Measurements from ENCODE around the gene ADAMTSL3.
"Not testable (repeated sequence)": the region's sequence is repeated elsewhere in the genome, so short reads cannot be mapped to it uniquely, and the experiment has no call there.

ADAMTSL3 gene

DNA sequence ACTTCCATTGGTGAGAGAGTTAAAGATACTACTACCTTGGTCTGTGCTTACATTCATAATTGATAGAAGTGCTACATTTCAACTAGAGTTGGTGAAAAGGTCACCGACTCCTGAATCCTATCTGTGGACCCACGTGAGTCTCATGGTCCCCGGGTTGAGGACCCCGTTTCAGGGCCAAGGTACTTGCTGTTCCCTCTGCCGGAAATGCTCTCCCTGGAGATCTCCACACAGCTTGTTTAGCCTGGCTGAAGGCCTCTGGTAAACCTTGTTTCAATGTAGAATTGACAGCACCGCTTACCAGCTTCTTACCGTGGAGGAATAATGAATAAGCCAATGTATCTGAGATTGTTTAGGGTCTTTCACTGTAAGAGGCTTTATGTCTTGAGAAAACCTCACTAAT is 355.7 kb downstream of the ADAMTSL3 start:
- no peak for DNase-seq (ENCODE audit: low read depth in 2 of 3, low spot score in 2 of 3)

DNA sequence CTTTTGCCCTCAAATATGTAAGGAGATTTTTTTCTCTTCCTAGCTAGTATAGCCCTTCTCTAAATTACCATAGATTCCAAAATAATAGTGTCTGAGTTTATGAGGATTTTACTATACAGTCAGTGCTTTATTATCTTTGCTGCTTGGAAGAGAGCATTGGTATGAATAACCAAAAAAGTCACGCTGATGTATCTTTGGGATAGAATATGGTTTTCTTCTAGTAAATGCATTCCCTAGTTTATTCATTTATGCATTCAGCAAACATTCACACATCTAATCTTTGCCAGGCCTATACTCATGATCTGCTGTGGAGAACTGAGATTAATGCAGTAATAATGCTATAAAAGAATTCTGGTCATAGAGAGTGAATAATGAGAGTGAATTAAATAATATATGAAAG is 356.3 kb downstream of the ADAMTSL3 start:
- DNase-seq (ENCODE audit: low read depth in 2 of 3, low spot score in 2 of 3): no peak

DNA sequence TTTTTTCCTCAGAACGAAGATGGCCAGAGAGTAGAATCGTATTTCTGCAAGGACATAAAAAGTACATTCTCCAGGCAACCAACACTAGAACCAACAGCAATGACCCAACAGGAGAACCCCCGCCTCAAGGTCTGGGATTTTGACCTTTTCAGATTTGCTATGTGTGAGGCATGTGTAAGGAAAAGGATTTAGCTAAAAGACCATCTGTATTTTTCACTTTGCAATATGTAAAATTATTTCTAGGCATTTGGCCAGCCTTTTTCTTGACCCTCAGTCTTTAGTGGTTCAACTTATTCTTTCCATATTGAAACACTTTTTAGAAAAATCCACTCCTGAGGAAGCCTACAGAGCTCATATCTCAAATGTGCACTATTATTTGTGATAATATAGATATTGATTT is 362.4 kb downstream of the ADAMTSL3 start:
- DNase-seq (ENCODE audit: low read depth in 2 of 3, low spot score in 2 of 3): no peak

DNA sequence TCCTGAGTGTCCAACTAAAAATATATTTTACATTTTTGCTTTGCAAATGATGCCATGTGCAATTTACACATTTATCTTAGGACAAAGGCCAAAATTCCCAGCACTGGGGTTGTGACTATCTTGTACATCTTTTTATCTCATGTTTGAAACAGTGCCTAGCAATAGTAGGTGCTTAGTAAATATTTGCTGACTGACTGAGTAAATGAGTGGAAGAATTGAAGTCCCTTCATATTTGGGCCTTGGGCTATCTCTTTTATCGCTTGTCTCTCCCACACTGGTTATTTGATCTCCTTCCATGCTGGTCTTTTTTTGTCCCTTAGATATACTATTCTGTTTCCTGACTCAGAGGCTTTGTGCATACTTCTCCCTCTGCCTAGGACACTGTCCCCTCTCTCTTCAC is 368.6 kb downstream of the ADAMTSL3 start:
- no peak for DNase-seq (ENCODE audit: low read depth in 2 of 3, low spot score in 2 of 3)

DNA sequence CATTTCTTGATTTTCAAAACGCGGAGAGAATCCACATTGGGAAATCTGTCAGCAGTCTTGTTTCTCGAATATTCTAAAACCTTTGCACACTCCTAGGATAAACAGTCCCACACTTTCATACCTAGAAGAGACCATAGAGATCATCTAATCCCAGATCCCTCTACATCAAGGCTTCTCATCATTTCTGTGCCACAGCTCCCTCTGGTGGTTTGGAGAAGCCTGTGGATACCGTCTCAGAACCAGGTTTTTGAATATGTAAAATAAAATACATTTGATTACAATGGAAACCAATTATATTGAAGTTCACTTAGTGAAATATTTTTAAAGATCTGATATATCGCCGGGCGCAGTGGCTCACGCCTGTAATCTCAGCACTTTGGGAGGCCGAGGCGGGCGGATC is 369.7 kb downstream of the ADAMTSL3 start:
- DNase-seq (ENCODE audit: low read depth in 2 of 3, low spot score in 2 of 3): no peak

DNA sequence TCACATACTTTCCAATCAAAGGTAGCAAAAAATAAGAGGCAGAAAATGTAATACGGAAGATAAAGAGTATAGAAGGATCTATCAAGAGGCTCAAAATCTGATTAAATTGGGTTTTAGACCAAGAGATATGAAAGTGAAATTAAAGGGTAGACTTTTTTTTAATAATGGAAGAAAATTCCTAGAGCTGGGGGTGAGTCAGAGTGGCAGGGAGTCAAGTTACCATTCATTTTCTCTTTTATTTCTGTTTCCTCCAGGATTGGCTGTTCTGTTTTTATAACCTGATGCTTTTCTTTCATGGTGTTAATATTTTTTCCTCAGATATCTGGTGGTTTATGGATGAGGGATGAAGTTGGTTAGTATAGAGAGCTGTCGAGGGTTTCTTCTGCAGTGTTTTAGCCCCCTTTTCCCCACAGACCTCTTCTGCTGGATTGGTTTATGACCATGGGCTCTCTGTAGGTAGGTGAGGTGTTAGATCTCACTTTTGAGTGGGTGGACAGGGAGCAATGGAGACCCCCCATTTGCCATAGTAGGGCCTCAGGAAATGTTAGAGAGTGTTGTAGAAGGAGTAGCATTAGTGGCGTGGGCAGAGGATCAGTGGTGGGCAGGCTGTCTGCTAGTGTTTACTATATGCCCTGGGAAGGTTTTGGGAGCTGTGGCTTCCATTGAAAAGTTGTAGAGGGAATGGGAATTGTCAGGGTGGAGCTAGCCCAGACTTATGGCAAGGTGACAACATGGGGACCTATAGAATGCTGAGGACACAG is 380.1 kb downstream of the ADAMTSL3 start:
- DNase-seq (ENCODE audit: low read depth in 2 of 3, low spot score in 2 of 3): no peak

DNA sequence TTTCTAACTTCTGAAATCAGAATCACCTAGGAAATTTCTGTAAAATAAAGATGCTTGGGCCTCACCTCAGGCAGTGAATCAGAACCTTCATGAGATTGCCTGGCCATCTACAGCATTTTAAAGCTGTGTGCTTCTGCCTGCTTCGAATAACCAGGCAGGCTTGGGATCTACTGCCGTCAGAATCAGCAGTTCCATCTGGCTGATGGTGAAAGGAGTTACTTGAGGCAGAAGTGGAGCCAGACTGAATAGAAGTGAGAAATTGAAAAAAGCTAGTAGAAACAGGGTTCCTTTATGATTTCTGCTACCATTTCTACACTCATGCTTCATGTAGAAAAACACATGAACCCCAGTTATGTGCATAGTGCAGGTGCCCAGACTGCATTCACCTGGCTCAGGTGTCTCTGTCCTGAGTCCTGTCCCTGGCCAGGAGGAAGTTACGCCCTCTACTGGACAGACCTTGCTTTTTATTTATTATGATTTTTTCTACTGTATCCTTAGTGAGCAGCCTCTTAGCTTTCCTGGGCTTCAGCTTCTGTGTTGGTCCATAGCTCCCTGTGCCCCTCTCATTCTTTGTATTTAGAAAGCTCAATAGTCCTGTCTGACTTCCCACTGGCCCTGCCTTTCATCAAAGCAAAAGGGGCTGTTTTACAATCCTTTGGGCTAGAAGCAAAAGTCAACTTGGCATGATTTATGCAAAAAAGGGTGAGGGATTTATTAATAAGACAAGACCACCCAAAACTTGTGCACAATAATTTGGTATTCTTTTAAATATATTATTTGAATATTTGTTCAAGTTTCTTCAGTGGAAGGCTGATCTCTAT is 380.9 kb downstream of the ADAMTSL3 start:
- DNase-seq (ENCODE audit: low read depth in 2 of 3, low spot score in 2 of 3): no peak

DNA sequence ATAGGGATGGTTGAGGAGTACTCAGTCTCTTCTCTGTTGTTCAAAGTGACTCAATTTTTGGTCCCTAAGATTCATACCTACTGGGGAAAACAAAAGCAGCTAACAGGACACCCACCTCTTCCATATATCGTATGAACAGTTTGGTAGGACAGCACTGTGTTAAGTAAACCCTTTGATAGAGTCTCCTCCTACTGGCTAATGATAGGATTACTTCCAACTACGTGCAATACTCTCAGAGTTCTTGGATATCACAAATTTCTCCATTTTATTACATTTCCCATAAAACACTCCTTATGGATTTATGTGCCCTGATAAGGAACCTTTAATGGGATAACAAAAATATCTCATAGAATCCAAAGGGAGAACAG is 381.5 kb downstream of the ADAMTSL3 start:
- no peak for DNase-seq (ENCODE audit: low read depth in 2 of 3, low spot score in 2 of 3)

DNA sequence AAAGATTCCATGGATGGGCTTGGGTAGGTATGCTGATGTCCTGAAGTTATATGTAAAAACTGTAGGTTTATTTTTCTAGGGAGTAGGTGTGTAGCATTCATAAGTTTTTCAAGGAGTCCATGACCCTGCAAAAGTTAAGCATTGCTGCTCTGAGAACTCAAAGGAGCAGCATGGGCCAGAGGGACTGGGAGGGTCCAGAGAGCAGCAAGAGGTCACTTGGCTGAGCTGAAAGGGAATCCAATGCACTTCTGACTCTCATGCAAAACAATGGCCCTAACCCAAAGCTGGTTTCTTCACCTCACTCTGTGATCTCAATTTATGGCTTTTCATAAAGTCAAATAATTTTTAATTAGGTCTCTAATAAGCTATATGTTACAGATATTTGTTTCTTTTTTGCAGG is 383.4 kb downstream of the ADAMTSL3 start:
- DNase-seq (ENCODE audit: low read depth in 2 of 3, low spot score in 2 of 3): no peak

DNA sequence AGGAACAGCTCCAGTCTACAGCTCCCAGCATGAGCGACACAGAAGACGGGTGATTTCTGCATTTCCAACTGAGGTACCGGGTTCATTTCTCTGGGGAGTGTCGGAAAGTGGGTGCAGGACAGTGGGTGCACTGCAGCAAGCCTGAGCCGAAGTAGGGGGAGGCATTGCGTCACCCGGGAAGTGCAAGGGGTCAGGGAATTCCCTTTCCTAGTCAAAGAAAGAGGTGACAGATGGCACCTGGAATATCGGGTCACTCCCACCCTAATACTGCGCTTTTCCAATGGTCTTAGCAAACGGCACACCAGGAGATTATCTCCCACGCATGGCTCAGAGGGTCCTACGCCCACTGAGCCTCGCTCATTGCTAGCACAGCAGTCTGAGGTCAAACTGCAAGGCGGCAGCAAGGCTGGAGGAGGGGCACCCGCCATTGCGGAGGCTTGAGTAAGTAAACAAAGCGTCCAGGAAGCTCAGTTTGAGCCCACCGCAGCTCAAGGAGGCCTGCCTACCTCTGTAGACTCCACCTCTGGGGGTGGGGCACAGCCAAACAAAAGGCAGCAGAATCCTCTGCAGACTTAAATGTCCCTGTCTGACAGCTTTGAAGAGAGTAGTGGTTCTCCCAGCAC is 388.6 kb downstream of the ADAMTSL3 start:
- not testable (repeated sequence) for DNase-seq (ENCODE audit: low read depth in 2 of 3, low spot score in 2 of 3)

DNA sequence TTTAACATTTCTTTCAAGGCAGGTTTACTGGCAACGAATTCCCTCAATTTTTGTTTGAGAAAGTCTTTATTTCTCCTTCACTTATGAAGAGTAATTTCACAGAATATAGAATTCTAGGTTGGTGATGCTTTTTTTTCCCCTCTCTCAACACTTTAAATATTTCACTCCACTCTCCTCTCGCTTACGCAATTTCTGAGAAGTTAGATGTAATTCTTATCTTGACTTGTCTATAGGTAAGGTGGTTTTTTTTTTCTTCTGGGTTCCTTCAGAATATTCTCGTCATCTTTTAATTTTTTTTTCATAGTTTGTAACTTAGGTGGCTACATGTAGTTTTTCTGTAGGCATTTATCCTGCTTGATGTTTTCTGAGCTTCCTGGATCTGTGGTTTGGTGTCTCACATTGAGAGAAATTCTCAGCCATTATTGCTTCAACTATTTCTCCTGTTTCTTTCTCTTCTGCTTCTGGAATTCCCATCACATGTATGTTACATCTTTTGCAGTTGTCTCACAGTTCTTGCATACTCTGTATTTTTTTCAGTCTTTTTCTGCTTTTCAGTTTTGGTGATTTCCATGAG is 392.2 kb downstream of the ADAMTSL3 start:
- DNase-seq (ENCODE audit: low read depth in 2 of 3, low spot score in 2 of 3): no peak

DNA sequence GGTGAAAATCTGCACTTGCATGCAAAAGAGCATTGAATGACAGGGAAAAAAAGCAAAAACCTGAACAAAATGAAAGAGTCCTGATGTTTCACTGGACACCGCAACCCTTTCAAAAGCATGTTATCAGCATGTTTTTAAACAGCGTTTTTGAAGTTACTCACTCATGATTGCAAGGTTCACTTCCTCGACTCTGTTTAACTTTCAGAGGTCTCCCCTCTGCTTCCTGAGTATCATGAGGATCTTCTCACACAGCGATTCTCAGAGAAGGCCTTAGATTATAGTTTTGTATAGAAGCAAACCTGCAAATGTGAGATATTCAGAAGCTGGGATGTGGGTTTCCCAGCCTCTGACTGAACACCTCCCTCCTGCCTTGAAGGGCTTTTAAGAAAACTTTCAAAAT is 395.6 kb downstream of the ADAMTSL3 start:
- DNase-seq (ENCODE audit: low read depth in 2 of 3, low spot score in 2 of 3): not testable (repeated sequence)

DNA sequence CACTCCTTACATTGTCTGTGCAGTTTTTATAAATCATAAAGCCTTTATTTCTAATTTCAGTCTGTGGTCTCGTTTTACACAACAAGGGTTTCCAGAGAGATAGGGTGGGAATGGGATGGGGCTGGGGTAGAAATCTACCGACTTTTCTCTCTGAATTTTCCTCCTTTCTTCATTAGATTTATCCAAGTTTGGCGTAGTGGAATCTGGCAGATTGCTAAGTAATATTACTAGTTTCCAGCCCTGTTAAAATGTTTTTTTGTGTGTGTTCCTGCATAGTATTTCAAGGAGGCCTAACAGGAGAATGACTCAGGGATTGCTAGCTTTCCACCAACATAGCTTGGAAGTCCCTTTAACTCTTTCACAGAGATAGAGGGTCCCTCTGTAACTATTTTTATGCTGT is 396.2 kb downstream of the ADAMTSL3 start:
- DNase-seq (ENCODE audit: low read depth in 2 of 3, low spot score in 2 of 3): no peak

DNA sequence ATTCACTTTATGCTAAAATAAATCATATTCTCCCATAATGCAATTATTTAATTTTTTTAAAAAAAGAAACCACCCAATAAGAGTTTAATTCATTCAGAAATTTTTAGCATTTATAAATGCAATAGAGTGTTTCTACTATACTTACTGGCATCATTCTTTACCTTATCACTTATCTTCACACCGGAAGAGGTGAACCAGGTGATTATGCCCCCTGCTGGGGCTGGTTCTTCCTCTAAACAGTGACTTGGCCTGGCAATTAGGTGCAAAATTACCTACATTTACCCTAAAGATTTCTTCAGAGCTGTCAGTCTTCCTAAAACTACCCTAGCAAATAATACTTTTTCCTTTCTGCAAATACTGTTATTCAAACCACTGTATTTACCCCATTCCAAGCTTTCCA is 397.2 kb downstream of the ADAMTSL3 start:
- DNase-seq (ENCODE audit: low read depth in 2 of 3, low spot score in 2 of 3): not testable (repeated sequence)

DNA sequence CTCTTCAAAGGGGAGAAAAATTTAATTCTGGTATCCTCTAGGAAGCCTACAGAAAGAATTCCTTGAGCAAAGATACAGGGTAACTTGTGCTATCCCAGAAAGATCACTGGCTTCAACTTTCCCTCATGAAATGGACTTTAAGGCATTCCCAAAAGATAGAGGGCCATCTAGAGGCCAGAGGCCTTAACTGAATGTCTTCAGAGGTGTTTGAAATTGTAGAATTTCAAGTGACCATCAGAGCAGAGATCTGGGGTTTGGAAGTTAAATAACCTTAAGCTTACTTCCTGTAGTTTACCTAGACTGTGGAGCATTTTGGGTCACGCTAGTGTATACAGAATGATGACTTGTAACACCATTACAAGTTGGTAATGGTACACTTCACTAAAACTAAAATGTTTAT is 400.6 kb downstream of the ADAMTSL3 start:
- DNase-seq (ENCODE audit: low read depth in 2 of 3, low spot score in 2 of 3): not testable (repeated sequence)

DNA sequence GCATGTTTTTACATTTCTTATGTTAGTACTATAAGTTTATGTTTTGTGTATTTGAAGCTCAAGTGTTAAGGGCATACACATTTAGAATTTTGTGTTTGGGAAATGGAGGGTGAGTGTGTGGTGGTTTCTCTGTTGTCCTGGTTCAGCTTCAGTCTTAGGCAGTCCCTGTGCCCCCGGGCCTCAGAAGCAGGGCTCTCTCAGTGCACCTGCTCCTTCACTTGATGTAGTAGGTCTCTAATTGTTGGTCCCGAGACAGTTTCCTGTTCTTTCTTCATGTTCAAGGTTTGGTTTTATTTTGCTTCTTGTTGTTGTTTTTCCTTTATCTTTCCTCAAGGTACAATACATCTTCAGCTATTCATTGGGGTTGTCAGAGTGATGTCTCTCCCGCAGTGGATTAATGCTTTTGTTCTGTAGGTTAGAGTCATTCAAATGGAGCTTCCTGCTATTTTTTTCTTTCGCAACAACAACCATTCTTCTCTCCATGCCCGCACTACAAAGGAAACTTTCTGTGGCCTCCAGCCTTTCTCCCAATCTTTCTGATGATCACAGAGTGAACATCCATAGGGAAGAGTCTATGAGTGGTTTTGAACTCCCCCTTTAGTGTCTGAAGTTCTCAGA is 403.9 kb downstream of the ADAMTSL3 start:
- no peak for DNase-seq (ENCODE audit: low read depth in 2 of 3, low spot score in 2 of 3)

DNA sequence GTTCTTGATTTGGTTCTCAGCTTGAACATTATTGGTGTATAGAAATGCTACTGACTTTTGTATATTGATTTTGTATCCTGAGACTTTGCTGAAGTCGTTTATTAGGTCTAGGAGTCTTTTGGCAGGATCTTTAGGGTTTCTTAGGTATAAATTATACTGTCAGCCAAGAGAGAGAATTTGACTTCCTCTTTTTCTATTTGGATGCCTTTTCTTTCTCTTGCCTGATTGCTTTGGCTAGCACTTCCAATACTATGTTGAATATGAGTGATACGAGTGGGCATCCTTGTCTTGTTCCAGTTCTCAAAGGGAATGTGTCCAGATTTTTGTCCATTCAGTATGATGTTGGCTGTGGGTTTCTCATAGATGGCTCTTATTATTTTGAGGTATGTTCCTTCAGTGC is 409.8 kb downstream of the ADAMTSL3 start:
- DNase-seq (ENCODE audit: low read depth in 2 of 3, low spot score in 2 of 3): not testable (repeated sequence)

DNA sequence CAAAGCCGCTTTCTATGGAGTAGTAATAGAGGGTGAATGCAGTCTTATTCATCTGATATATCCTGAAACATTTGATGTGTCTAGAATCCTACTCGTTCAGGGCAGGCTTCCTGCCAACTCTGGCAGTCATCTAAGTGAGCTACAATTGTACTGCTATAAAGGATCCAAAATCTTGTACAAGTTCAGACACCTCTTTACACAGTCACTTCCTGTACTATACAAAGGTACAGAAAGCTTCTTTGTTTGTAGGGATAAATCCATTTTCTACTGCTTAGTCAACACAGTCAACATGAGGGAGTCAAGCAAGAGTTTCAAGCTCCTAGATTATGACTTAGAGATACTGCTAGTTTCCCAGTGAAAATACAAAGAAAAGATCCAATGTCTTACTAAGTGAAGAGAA is 414.8 kb downstream of the ADAMTSL3 start:
- not testable (repeated sequence) for DNase-seq (ENCODE audit: low read depth in 2 of 3, low spot score in 2 of 3)

DNA sequence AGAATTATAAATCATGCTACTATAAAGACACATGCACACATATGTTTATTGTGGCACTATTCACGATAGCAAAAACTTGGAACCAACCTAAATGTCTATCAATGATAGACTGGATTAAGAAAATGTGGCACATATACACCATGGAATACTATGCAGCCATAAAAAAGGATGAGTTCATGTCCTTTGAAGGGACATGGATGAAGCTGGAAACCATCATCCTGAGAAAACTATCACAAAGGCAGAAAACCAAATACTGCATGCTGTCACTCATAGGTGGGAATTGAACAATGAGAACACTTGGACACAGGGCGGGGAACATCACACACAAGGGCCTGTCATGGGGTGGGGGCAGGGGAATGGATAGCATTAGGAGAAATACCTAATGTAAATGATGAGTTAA is 424.1 kb downstream of the ADAMTSL3 start:
- DNase-seq (ENCODE audit: low read depth in 2 of 3, low spot score in 2 of 3): not testable (repeated sequence)

DNA sequence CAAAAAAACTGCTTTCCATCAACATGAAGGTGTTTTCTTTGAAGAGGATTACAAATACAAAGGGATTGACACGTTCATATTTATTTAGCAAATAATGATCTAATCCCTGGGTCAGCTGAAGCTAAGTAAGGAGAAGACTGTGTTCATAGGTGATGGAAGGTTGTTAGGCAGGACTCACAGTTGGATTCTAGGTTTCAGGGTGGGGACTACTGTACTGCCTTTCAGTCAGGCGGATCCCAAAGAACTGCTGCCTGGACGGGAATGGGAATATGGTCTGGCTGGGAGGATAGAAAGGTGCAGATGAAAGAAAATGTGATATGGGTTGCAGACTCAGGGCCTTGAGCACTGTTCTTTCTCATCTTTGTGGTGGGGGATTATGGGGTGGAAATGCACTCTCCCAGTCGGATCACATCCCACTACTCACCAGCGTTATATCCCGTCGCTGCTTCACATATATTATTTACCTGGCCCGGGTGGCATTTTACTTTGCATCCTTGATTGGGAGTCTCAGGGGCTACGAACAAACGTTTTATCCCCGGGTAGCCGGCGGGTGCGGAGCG is 425.5 kb downstream of the ADAMTSL3 start:
- not testable (repeated sequence) for DNase-seq (ENCODE audit: low read depth in 2 of 3, low spot score in 2 of 3)

All from activated CD8-positive, alpha-beta memory T cell treated with anti-CD3 and anti-CD28 coated beads for 48 hours (primary cell).